ENCODE measurements around the gene ARHGAP22. TPM values are rescaled to one million over a fixed set of nuclear protein-coding genes. Genes with fewer than 3 reads are reported as not detected.

The ARHGAP22 gene
- total RNA-seq, 2 experiments from 2014 or later, result 0.19 to 0.46 TPM

- no TSS peak for BruUV-seq (replicated peaks)
- CTCF ChIA-PET (ENCODE audit: unreplicated experiment), result no interaction called here
- intact Hi-C loops (cut with micrococcal nuclease; ENCODE audit: unreplicated experiment), result no loop called here
These were observed 204.0 kb downstream of the ARHGAP22 start for GRCh38 chr10:48400850-48401220.

GRCh38 chr10:48400129-48400849 lies 204.6 kb downstream of the ARHGAP22 start:
- no peaks in the 10 kb centered on the region for H3K4me1 ChIP-seq (ENCODE audit: insufficient read depth, low read length, poor library complexity, severe bottlenecking)
- H2AFZ ChIP-seq (ENCODE audit: low read length), result no peak overlapping the region
- peaks cover 12% of the 10 kb centered on the region for H4K20me1 ChIP-seq (ENCODE audit: insufficient read depth, low read length)
- no peak overlapping the region for H3K27ac ChIP-seq (ENCODE audit: low read depth, low read length, poor library complexity, severe bottlenecking)
- DNase-seq (ENCODE audit: low spot score), result no peak
- H3K4me3 ChIP-seq (ENCODE audit: low read depth, low read length, poor library complexity, severe bottlenecking), result no peak overlapping the region
- no peak overlapping the region for H3K4me2 ChIP-seq (ENCODE audit: low read length)
- H3K9me2 ChIP-seq (ENCODE audit: insufficient read depth, low read length), result no peaks in the 10 kb centered on the region
- H3K9me3 ChIP-seq (ENCODE audit: low read length), result no peaks in the 10 kb centered on the region
- no peaks in the 10 kb centered on the region for H3K79me2 ChIP-seq (ENCODE audit: insufficient read depth, low read depth, low read length)
- H3K36me3 ChIP-seq (ENCODE audit: insufficient read depth, low read length), result no peaks in the 10 kb centered on the region
- no peak for TF ChIP-seq CTCF (conservative IDR thresholded peaks at IDR 0.05; ENCODE audit: low read length)
- TF ChIP-seq EZH2phosphoT487 (IDR thresholded peaks at IDR 0.05; ENCODE audit: borderline replicate concordance, low read depth, low read length), result no peak
- BruUV-seq (replicated peaks), result no TSS peak
- POLR2A ChIA-PET, result interaction anchor here (1.5 kb wide), 1 partner anchor 17 kb away, joined by 3 read pairs; no protein-coding TSS in a partner anchor
- intact Hi-C loops (cut with micrococcal nuclease; ENCODE audit: unreplicated experiment), result no loop called here
- CTCF ChIA-PET (ENCODE audit: unreplicated experiment), result no interaction called here

More at GRCh38 chr10:48400850-48401220, 204.0 kb downstream of the ARHGAP22 start:
- H3K27ac ChIP-seq (ENCODE audit: low read depth, low read length, poor library complexity, severe bottlenecking), result no peak overlapping the region
- POLR2A ChIA-PET, result interaction anchor here (1.5 kb wide), 1 partner anchor 16 kb away, joined by 3 read pairs; no protein-coding TSS in a partner anchor
- no peaks in the 10 kb centered on the region for H3K4me1 ChIP-seq (ENCODE audit: insufficient read depth, low read length, poor library complexity, severe bottlenecking)
- DNase-seq (ENCODE audit: low spot score), result no peak
- H2AFZ ChIP-seq (ENCODE audit: low read length), result no peak overlapping the region
- H3K4me3 ChIP-seq (ENCODE audit: low read depth, low read length, poor library complexity, severe bottlenecking), result no peak overlapping the region
- H4K20me1 ChIP-seq (ENCODE audit: insufficient read depth, low read length), result peaks cover 12% of the 10 kb centered on the region
- H3K9me3 ChIP-seq (ENCODE audit: low read length), result no peaks in the 10 kb centered on the region
- TF ChIP-seq CTCF (conservative IDR thresholded peaks at IDR 0.05; ENCODE audit: low read length) (no peak), EZH2phosphoT487 (IDR thresholded peaks at IDR 0.05; ENCODE audit: borderline replicate concordance, low read depth, low read length) (no peak)
- no peaks in the 10 kb centered on the region for H3K79me2 ChIP-seq (ENCODE audit: insufficient read depth, low read depth, low read length)
- no peak overlapping the region for H3K4me2 ChIP-seq (ENCODE audit: low read length)
- H3K9me2 ChIP-seq (ENCODE audit: insufficient read depth, low read length), result no peaks in the 10 kb centered on the region
- no peaks in the 10 kb centered on the region for H3K36me3 ChIP-seq (ENCODE audit: insufficient read depth, low read length)

- BruUV-seq (replicated peaks), result no TSS peak
- Histone ChIP-seq H3K4me2 (ENCODE audit: low read length) (no peak overlapping the region), H3K4me1 (ENCODE audit: insufficient read depth, low read length, poor library complexity, severe bottlenecking) (no peaks in the 10 kb centered on the region), H3K9me3 (ENCODE audit: low read length) (no peaks in the 10 kb centered on the region), H2AFZ (ENCODE audit: low read length) (no peak overlapping the region), H3K4me3 (ENCODE audit: low read depth, low read length, poor library complexity, severe bottlenecking) (no peak overlapping the region), H3K27ac (ENCODE audit: low read depth, low read length, poor library complexity, severe bottlenecking) (no peak overlapping the region), H3K79me2 (ENCODE audit: insufficient read depth, low read depth, low read length) (no peaks in the 10 kb centered on the region), H3K36me3 (ENCODE audit: insufficient read depth, low read length) (no peaks in the 10 kb centered on the region), H4K20me1 (ENCODE audit: insufficient read depth, low read length) (peaks cover 12% of the 10 kb centered on the region), H3K9me2 (ENCODE audit: insufficient read depth, low read length) (no peaks in the 10 kb centered on the region)
- CTCF ChIA-PET (ENCODE audit: unreplicated experiment), result no interaction called here
- intact Hi-C loops (cut with micrococcal nuclease; ENCODE audit: unreplicated experiment), result no loop called here
- POLR2A ChIA-PET, result interaction anchor here (0.6 kb wide), 1 partner anchor 794 kb away, joined by 3 read pairs; no protein-coding TSS in a partner anchor
- TF ChIP-seq CTCF (conservative IDR thresholded peaks at IDR 0.05; ENCODE audit: low read length) (no peak), EZH2phosphoT487 (IDR thresholded peaks at IDR 0.05; ENCODE audit: borderline replicate concordance, low read depth, low read length) (no peak)
- no peak for DNase-seq (ENCODE audit: low spot score)
These were observed 205.3 kb downstream of the ARHGAP22 start for GRCh38 chr10:48399551-48399950.

All from OCI-LY7 (cell line).